Measurements from ENCODE around the gene NAA38.

The NAA38 gene

GRCh38 chr17:7850701-7851437, 6.5 kb downstream of the NAA38 start:
- DNase-seq (ENCODE audit: low spot score) = no peak
- TF ChIP-seq CTCF (IDR thresholded peaks at IDR 0.05; ENCODE audit: extremely low read depth, missing control alignments) = no peak

GRCh38 chr17:7849751-7850504, 7.4 kb downstream of the NAA38 start:
- DNase-seq (ENCODE audit: low spot score) = no peak
- no peak for TF ChIP-seq CTCF (IDR thresholded peaks at IDR 0.05; ENCODE audit: extremely low read depth, missing control alignments)

- TF ChIP-seq CTCF (IDR thresholded peaks at IDR 0.05; ENCODE audit: extremely low read depth, missing control alignments) = no peak
- no peak for DNase-seq (ENCODE audit: low spot score)
These were observed 8.1 kb downstream of the NAA38 start for GRCh38 chr17:7849130-7849750.

GRCh38 chr17:7848739-7849129, 8.6 kb downstream of the NAA38 start:
- TF ChIP-seq CTCF (IDR thresholded peaks at IDR 0.05; ENCODE audit: extremely low read depth, missing control alignments) = no peak
- no peak for DNase-seq (ENCODE audit: low spot score)

- no peak for DNase-seq (ENCODE audit: low spot score)
These were observed 9.2 kb downstream of the NAA38 start for GRCh38 chr17:7848131-7848579.

GRCh38 chr17:7846765-7847661, 10.3 kb downstream of the NAA38 start:
- no peak for DNase-seq (ENCODE audit: low spot score)
- TF ChIP-seq CTCF (IDR thresholded peaks at IDR 0.05; ENCODE audit: extremely low read depth, missing control alignments) = no peak

More at GRCh38 chr17:7848131-7848579, 9.2 kb downstream of the NAA38 start:
- no peak for TF ChIP-seq CTCF (IDR thresholded peaks at IDR 0.05; ENCODE audit: extremely low read depth, missing control alignments)
